Psoas muscle (tissue), 8 donors: ENCODE measurements around the gene TBC1D22A. TPM values are rescaled to one million over a fixed set of nuclear protein-coding genes. Genes with fewer than 3 reads are reported as not detected.

ENCODE experiments used
- ATAC-seq, 4 donors: fragments of 200-7000 bp; cut with Tn5 transposase; one replicate each; pipeline ENCODE4 v1.9.1; 2020; ENCODE audit warnings: moderate library complexity in 3 of 4, mild to moderate bottlenecking in 2 of 4
- DNase-seq, 2 donors: peaks; one replicate each; pipeline ENCODE4 v3.0.0-alpha.2; 2020
- H3K27ac ChIP-seq: fragments of 200-600 bp; one replicate; pipeline ENCODE4 v1.8.0; 2022
- H3K27me3 ChIP-seq, 3 donors: fragments of 200-600 bp in 1 of 3; one replicate each; pipeline versions ENCODE4 v1.6.1 to v1.8.0; 2013 to 2022; ENCODE audit warnings: low read length in 2 of 3, mild to moderate bottlenecking in 2 of 3, moderate library complexity in 1 of 3; ENCODE audit not compliant: insufficient read depth in 3 of 3
- H3K36me3 ChIP-seq, 2 donors: fragments of 200-600 bp in 1 of 2; one replicate each; pipeline versions ENCODE4 v1.6.1 to v1.8.0; 2013 to 2022; ENCODE audit warnings: low read depth in 1 of 2, mild to moderate bottlenecking in 1 of 2, moderate library complexity in 1 of 2; ENCODE audit not compliant: insufficient read depth in 1 of 2
- H3K4me1 ChIP-seq: fragments of 200-600 bp; one replicate; pipeline ENCODE4 v1.8.0; 2022
- H3K4me3 ChIP-seq: fragments of 200-600 bp; one replicate; pipeline ENCODE4 v1.8.0; 2022; ENCODE audit warnings: mild to moderate bottlenecking
- H3K9me3 ChIP-seq: fragments of 200-600 bp; one replicate; pipeline ENCODE4 v1.8.0; 2022
- CTCF ChIP-seq: fragments of 200-600 bp; IDR thresholded peaks from one replicate; pipeline ENCODE4 v1.8.0; 2022; ENCODE audit warnings: antibody characterized with exemption
- WGBS, 3 donors: extraction: QIAGEN DNeasy Blood & Tissue Kit; methylation state at CpG; one replicate each; pipeline versions ENCODE4 v1.1.6 to v1.1.7; 2013; 5-methylcytosine and 5-hydroxymethylcytosine counted together
- intact Hi-C, 2 donors: fragments of 100-400 bp; cut with DNase I; formaldehyde crosslinking; loops; one replicate each; pipeline versions ENCODE4 v1.11.0 to v1.14.2; 2022
- polyA plus RNA-seq, 3 donors: library from polyadenylated mRNA; stranded (reverse); fragments of 200-250 nt; gene quantifications; one replicate each; pipeline ENCODE4 v1.2.3, GENCODE V29; 2013
- total RNA-seq, 4 donors: library from RNA; stranded (reverse); fragmentation: NEBNext Ultra II Directional in 2 of 4; extraction: Animal tissue kit (Norgen Biotek cat#: 25700) in 2 of 4; gene quantifications; one replicate each; pipeline versions ENCODE4 v1.2.1 to v1.2.4, GENCODE V29; 2021 to 2023
- donor health status: healthy with polysubstance abuse.
- donor health status: DM: no; HTN: no; CAD: no; lungs with moderate emphysema.
- donor health status: Bipolar disorder and iron deficiency.
- donor health status: healthy.
- donor health status: DM: yes; HTN: yes; CAD: no.
- donor health status: DM: no; HTN: no; CAD: no.
- donor health status: DM: no; HTN: no; CAD: no.
- donor health status: DM: yes; HTN: yes; CAD: no.

Gene TBC1D22A
- total and polyA plus RNA-seq, 7 donors, result 11.7 to 25.0 (median 18.9) TPM

GRCh38 chr22:46801826-46802607 lies 39.6 kb downstream of the TBC1D22A start:
- no peak overlapping the region for H3K27ac ChIP-seq
- no peak for TF ChIP-seq CTCF
- no peak for ATAC-seq
- no peaks in the 10 kb centered on the region for H3K9me3 ChIP-seq
- no peaks in the 10 kb centered on the region for H3K27me3 ChIP-seq
- 94 to 96% (median 94%) methylated on average over 20 of the region's 20 CpGs for WGBS, 3 donors
- H3K4me3 ChIP-seq, result no peak overlapping the region
- DNase-seq, result no peak
- peaks cover 3% of the 10 kb centered on the region for H3K4me1 ChIP-seq
- intact Hi-C loops, result loop anchor here in 1 of 2 donors (2.0 kb wide), 1 partner anchor 41 kb away; no protein-coding TSS in a partner anchor
- peaks cover 0 to 36% of the 10 kb centered on the region in 2 donors for H3K36me3 ChIP-seq

GRCh38 chr22:46802608-46803027 lies 40.2 kb downstream of the TBC1D22A start:
- DNase-seq (no peak), ATAC-seq (peak in 1 of 4 donors; percentile 7)
- no peak for TF ChIP-seq CTCF
- no peak overlapping the region for H3K4me3 ChIP-seq
- no peaks in the 10 kb centered on the region for H3K27me3 ChIP-seq
- peaks cover 3% of the 10 kb centered on the region for H3K4me1 ChIP-seq
- no peaks in the 10 kb centered on the region for H3K9me3 ChIP-seq
- H3K36me3 ChIP-seq, result peaks cover 0 to 30% of the 10 kb centered on the region in 2 donors
- intact Hi-C loops, result loop anchor here in 1 of 2 donors (2.0 kb wide), 1 partner anchor 42 kb away; no protein-coding TSS in a partner anchor
- 79 to 89% (median 88%) methylated on average over 13 of the region's 13 CpGs for WGBS, 3 donors
- no peak overlapping the region for H3K27ac ChIP-seq

- WGBS, 3 donors, result 37 to 41% (median 38%) methylated on average over 26 to 28 of the region's 28 CpGs
- H3K4me3 ChIP-seq, result no peak overlapping the region
- TF ChIP-seq CTCF, result peak; percentile 85
- peak; percentile 63 to 79 (median 68) for ATAC-seq
- H3K27me3 ChIP-seq, result no peaks in the 10 kb centered on the region
- H3K27ac ChIP-seq, result no peak overlapping the region
- H3K4me1 ChIP-seq, result peaks cover 3% of the 10 kb centered on the region
- peaks cover 0 to 24% of the 10 kb centered on the region in 2 donors for H3K36me3 ChIP-seq
- intact Hi-C loops, result loop anchor here in 1 of 2 donors (2.0 kb wide), 1 partner anchor 42 kb away; no protein-coding TSS in a partner anchor
- DNase-seq, result peak in 1 of 2 donors; percentile 67
- no peaks in the 10 kb centered on the region for H3K9me3 ChIP-seq
Observed at GRCh38 chr22:46803031-46803880, 40.8 kb downstream of the TBC1D22A start.

- Histone ChIP-seq H3K27me3 (no peaks in the 10 kb centered on the region), H3K4me1 (peaks cover 3% of the 10 kb centered on the region), H3K4me3 (no peak overlapping the region), H3K9me3 (no peaks in the 10 kb centered on the region), H3K27ac (no peak overlapping the region), H3K36me3 (peaks cover 0 to 21% of the 10 kb centered on the region in 2 donors)
- TF ChIP-seq CTCF, result no peak
- ATAC-seq (no peak), DNase-seq (no peak)
- intact Hi-C loops, result loop anchor here in 1 of 2 donors (2.0 kb wide), 1 partner anchor 43 kb away; no protein-coding TSS in a partner anchor
- 87 to 93% (median 88%) methylated on average over 10 of the region's 10 CpGs for WGBS, 3 donors
Observed at GRCh38 chr22:46803936-46804335, 41.5 kb downstream of the TBC1D22A start.
